Fibroblast of pulmonary artery (primary cell): ENCODE data around the gene PPARGC1A.

ENCODE experiments used
- DNase-seq: peaks from one replicate; pipeline ENCODE4 v3.0.0-alpha.2; 2010; ENCODE audit warnings: low read depth
- H3K4me3 ChIP-seq: replicated peaks from 2 replicates; pipeline ENCODE4 v1.5.1; 2011; ENCODE audit warnings: low read depth, mild to moderate bottlenecking, control low read depth, low read length, moderate library complexity
- TF ChIP-seq, protein P1 (sequence below): IDR thresholded peaks from 2 replicates; pipeline ENCODE4 v1.5.1; 2011; ENCODE audit warnings: mild to moderate bottlenecking, control low read depth, low read length, inconsistent platforms; ENCODE audit errors: missing control alignments

Gene PPARGC1A

DNA sequence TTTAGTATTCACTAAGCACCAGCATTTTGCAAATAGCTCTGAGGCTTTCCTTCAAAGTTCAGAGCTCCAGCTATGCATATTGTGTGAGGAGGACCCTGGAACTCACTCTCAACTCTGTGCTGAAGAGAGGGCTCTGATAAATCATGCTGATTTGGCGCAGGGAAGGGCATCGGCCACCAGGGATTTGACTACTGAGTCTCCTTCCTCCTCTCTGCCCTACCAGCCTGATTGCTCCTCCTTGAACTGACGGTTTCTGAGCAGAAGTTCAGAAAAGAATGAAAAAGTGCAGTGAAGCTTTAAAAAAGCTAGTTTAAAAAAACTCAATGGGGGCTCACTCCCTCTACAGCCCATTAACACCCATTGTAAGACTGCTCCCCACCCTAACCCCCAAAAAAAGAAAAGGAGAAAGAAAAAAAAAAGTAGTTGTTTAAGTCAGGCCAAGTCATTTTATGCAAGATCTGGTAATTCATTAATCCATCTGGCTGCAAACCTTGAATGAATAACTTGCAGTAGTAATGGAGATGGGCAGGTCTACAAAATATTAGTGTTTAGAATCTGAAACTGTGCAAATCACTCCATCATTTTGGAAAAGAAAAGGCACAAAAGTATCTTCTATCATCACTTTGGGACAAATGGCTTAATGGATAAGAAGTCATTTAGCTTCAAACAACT is 13.3 kb downstream of the PPARGC1A start:
- no peak overlapping the region for H3K4me3 ChIP-seq
- no peak for DNase-seq
- TF ChIP-seq, protein P1, sequence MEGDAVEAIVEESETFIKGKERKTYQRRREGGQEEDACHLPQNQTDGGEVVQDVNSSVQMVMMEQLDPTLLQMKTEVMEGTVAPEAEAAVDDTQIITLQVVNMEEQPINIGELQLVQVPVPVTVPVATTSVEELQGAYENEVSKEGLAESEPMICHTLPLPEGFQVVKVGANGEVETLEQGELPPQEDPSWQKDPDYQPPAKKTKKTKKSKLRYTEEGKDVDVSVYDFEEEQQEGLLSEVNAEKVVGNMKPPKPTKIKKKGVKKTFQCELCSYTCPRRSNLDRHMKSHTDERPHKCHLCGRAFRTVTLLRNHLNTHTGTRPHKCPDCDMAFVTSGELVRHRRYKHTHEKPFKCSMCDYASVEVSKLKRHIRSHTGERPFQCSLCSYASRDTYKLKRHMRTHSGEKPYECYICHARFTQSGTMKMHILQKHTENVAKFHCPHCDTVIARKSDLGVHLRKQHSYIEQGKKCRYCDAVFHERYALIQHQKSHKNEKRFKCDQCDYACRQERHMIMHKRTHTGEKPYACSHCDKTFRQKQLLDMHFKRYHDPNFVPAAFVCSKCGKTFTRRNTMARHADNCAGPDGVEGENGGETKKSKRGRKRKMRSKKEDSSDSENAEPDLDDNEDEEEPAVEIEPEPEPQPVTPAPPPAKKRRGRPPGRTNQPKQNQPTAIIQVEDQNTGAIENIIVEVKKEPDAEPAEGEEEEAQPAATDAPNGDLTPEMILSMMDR = no peak

DNA sequence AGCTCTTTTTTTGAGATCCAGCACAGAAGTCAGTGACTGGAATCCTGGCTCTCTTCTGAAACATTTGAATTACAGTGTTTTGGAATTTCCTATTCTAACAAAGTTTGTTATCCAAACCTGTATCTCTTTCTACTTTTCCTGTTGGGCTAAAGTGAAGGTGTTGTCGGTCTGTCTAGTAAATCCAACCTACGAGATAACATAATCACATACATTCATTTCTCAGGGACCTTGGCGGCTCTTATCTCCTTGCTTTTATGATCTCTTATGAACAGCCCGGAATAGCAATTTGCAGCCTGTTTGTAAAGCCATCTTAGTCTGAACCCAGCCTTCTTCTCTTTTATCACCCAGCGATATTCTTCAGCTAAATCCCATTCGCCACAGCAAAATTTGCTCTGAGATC is 14.5 kb downstream of the PPARGC1A start:
- TF ChIP-seq, protein P1 = no peak
- H3K4me3 ChIP-seq = no peak overlapping the region
- DNase-seq = no peak

DNA sequence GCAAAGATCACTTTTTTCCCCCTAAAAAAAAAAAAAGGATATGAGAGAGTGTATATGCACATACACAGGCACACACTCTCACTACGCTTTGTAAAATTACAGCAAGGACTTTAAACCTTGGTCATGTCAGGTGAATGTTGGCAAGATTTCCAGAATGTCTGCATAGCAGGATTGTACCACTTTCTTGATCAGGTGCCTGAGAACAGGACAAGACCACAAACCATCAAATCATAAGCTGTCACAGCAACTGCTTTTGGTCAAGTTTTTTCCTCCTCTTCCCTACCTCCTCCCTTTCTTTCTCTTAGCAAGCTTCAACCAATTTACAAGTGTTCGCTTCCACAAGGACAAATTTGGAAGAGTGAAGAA is 15.3 kb downstream of the PPARGC1A start:
- TF ChIP-seq, protein P1 = no peak
- no peak overlapping the region for H3K4me3 ChIP-seq

DNA sequence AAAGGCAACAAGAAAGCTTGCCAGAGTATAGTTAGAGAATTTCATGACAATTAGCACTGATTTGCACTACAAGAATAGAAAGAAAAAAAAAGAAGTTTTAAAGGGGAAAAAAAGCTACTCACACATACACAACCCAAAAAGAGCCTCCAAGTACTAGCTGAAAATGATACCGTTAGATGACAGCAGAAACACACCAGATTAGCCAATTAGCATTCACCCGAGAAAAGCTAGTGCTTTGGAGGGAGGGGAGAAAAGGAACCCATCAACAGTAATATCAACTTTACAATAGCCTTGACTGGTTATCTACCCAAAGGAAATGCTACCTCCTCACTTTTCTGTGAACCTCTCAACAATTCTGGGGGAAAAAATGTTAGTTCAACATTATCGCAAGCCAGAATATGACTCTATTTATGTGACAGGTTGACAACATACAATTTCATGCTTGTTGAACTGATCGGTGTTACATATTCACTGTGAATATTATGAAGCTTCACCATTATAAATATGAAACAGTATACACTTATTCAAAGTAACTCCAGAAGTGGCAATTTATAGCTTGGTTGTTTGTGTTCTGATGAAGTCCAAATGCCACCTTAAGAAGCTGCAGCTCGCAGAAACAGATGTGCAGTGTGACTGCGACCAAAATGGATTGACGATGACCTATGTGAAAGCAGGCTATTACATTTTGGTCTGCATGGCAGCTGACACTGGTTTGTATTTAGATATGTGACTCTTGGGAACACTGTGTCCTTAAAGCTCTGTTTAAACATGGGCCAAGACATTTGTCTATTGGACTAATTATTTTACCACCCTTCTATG is 15.9 kb downstream of the PPARGC1A start:
- H3K4me3 ChIP-seq = no peak overlapping the region
- TF ChIP-seq, protein P1 = no peak
- no peak for DNase-seq

More for the DNA sequence above, 15.3 kb downstream of the PPARGC1A start:
- no peak for DNase-seq

DNA sequence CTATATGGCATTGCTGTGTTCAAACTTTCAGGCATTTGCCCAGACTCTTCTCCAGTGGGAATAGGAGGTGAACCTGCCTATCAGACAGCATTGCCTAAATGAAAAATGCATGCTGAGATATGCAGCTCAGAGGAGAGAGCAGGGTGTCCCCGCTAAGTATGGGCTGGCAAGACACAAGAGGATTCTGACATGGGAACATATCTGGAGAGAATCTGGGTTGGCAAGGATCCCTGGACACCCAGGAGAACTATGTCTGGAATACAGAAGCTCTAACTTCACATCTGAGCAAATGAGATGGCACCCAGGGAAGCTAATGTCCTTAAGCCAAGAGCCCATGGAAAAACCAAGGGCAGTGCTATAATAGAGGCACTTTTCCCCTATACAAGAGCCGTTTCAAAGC is 18.4 kb downstream of the PPARGC1A start:
- TF ChIP-seq, protein P1 = no peak
- DNase-seq = no peak
- H3K4me3 ChIP-seq = no peak overlapping the region

DNA sequence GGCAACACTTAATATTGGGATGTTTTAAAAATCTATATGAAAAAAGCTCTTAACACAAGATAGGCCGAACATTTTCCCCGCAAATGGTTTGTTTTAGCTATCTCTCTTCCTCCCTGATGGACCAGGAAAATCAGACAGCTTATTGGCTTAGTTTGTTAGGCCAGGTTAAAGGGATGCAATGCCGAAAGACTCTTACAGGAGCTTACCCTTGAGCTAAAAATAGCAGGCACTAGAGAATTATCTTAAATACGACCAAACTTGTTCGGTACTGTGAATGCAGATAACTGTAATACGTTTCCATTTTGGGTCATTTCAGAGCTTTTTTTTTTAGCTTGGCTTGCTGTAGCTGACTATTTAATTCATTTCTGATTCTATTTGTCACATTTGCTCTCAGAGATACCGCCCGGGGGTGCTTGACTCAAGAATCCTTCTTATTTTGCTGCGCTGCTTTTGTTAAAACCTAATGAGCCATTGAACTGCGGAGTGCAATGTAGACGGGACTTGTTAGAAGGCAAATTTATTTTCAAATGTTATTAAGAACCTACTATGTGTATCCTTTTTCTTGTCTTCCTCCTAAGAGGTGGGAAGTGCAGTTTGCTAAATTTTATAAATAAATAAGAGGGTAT is 23.3 kb downstream of the PPARGC1A start:
- TF ChIP-seq, protein P1 = no peak
- DNase-seq = no peak
- no peak overlapping the region for H3K4me3 ChIP-seq
